Stimulated activated CD8-positive, alpha-beta memory T cell treated with anti-CD3 and anti-CD28 coated beads, Interleukin-12 subunit alpha, Interleukin-12 subunit beta, amount 100 ng/mL, for 4 hours (primary cell): Measurements from ENCODE around the gene FLT1.

Experiments used
- DNase-seq: peaks from one replicate; pipeline ENCODE4 v3.0.0-alpha.2; 2020; ENCODE audit warnings: low read depth

Gene FLT1

DNA sequence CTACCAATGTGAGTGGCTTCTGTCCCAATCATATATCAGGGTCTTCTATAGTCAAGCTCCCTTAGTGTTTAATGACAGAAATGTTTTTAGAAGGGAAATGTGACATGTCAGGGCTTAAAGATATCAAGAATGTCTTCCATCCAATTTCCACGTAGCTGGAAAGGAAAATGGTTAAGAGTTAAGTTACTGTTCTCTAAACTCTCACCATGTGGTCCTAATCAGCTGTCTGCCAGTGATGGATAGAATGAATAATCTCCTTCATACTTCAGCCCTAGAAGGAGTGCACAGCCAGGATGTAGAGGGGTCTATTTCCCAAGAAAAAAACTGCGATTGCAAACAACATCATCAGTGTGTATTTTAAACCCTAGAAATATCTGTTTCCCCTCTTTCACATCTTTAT is 36.3 kb downstream of the FLT1 start:
- no peak for DNase-seq

DNA sequence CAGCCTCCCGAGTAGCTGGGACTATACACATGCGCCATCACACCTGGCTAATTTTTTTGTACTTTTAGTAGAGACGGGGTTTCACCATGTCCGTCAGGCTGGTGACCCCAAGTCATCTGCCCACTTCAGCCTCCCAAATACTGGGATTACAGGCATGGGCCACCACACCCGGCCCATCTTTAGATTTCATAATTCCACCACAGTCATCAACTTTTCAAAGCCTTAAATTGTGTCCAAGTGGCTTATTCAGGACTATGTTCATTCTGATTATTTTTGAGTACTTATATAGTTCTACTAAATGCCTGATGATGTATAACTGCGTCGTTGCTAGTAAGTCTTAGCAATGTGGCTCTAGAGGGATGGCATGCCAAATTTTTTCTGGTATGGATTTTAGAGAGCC is 36.9 kb downstream of the FLT1 start:
- no peak for DNase-seq

DNA sequence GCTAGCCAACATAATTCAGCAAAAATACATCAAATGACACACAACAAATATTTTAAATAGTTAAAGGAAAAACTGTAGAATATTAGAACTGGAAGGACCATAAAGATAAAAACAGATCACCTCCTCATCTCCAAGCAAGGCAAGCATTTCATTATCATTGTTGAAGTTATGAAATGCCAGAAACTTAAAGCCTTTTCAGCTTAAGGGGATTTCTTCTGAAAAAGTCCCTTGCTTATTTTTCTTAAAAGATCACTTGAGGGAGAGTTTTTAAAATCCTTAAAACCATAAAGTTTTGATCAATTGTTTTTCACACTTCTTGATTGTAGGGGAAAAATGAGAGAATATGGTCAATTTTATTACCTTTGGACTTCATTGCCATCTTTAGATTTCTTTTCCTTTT is 37.4 kb downstream of the FLT1 start:
- no peak for DNase-seq

GRCh38 chr13:28455580-28456194 is 39.2 kb downstream of the FLT1 start:
- no peak for DNase-seq

- no peak for DNase-seq
Observed at GRCh38 chr13:28452755-28453154, 42.2 kb downstream of the FLT1 start.

GRCh38 chr13:28451482-28452217 is 43.3 kb downstream of the FLT1 start:
- DNase-seq = no peak

DNA sequence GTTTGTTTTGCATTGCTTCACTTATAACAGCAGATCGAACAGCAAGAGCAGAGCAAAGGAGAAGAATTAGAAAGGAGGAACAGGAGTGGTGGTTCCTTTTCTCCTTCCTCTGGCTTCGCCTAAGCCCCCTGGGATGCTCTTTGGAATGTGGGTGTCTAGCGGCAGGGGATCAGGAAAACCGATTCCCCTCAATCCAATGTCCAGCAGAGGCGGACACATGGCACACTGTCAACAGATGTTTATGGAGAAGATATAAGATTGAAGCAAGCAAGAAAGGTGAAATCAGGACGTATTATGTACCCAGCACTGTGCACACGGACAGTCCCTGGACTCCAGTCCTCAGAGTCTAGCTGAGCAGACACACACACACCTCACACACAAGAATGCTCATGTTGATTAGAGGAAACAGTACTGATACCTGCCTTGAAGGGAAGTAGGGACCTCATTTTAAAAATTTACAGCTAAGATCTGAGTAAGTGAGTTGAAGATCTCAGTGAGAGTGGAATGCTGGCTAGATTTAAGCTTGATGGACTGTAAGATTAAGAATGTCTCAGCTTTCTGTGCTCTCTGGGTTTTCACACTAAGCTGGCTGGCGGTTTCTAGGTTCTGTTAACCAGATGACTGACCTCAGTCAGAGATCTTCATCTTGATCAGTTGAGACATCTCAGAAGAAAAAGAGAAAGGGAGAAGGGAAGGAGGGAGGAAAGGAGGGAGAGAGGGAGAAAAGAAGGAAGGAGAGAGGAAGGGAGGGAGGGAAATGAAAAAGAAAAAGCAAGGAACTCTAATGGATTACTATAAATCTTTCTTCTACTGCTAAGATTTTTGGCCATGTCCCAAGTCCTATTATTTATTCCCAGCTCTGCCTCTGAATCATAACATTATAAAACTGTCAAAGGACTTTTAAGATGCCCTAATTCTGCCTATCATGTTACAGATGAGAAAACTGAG is 44.8 kb downstream of the FLT1 start:
- DNase-seq = no peak

DNA sequence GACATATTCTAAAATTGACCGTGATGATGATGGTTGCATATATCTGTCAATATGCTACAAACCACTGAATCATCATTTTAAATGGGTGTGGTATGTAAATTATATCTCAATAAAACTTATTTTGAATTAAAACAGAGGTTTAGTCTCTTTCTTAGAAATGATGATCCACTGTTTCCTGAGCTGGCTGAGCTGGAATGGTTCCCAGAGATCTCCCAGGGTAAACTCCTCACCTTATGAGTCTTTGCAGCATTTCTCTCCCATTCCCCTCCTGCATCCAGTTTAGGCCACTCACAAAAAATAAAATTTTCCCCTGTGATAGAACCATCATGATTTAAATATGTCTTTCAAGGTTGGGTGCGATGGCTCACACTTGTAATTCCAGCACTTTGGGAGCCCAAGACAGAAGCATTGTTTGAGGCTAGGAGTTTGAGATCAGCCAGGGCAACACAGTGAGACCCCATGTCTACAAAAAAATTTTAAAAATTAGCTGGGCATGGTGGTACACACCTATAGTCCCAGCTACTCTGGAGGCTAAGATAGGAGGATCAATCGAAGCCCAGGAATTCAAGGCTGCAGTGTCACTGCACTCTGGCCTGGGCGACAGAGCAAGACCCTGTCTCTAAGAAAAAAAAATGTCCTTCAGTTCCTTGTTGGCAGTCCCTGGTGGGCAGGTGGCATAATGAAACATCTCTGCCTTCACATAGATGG is 46.1 kb downstream of the FLT1 start:
- no peak for DNase-seq

DNA sequence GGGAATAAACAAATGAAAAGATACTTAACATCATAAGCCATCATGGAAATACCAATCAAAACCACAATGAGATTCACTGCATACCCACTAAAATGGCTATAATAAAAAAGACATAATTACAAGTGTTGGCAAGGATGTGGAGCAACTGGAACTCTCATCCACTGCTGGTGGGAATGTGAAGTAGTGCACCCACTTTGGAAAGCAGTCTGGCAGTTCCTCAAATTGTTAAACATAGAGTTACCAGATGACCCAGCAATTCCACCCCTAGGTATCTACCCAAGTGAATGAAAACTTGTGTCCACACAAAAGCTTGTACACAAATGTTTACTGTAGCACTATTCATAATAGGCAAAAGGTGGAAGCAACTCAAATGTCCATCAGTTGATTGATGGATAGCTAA is 46.9 kb downstream of the FLT1 start:
- DNase-seq = no peak

DNA sequence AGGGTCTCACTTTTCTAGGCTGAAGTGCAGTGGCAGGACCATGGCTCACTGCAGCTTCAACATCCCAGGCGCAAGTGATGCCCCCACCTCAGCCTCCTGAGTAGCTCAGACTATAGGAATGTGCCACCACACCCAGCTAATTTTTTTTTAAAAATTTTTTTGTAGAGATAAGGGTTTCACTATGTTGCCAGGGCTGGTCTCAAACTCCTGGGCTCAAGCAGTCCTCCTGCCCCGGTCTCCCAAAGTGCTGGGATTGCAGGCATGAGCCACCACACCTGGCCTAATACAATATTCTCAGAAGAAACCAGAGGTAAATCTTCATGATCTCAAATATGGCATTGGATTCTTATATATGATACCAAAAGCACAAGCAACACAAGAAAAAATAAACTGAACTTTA is 47.7 kb downstream of the FLT1 start:
- no peak for DNase-seq

GRCh38 chr13:28442839-28443238 is 52.1 kb downstream of the FLT1 start:
- no peak for DNase-seq

GRCh38 chr13:28441529-28441928 is 53.4 kb downstream of the FLT1 start:
- no peak for DNase-seq

- no peak for DNase-seq
Observed at GRCh38 chr13:28440774-28441504, 54.0 kb downstream of the FLT1 start.

DNA sequence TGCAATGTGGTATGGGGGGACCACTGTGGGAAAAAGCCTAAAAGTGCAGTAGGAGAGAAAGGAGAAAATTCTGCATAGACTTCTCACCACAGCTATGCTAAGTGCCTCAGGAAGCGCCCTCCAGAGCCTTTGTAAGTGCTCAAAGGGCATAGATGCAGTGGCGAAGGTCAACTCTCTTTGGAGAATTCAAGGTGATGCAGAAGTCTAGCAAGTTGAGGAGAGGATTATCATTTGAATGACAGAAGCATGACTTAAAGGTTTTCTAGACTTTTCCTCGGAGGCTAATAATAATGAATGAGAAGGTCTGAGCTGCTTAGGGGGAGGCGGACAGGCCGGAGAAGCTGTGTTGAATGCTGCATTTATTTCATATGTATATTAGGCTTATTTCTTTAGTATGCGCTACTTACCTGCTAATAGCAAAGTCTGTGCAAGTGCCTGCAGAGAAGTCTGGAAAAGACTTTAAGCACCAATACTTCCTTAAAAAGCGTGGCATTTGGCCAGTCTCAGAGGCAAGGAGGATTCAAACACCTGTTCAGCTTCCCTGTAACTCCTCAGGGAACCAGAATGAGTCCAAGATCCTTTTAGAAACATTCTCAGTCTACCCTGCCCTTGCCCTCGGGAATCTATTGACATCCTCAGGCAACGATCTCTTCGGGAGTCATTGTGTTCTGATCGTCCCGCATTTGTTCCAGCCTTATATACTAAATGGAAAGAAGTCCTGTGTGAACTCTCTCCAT is 56.2 kb downstream of the FLT1 start:
- no peak for DNase-seq

DNA sequence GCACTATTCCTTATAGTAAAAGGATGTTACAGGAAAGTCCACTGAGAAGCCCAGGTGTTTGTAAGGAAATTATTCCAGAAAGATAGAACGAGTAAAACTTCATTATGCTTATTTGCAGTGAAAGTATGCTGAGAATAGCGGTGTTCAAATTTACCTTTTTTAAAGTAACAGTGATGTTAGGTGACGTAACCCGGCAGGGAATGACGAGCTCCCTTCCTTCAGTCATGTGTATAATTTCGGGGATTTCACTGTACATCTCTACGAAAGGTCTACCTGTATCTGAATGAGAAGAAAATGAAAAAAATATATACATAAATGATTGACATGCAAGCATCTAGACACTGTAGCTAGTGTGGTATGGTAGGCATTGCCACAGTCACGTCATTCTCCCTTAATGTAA is 56.9 kb downstream of the FLT1 start:
- DNase-seq = no peak

DNA sequence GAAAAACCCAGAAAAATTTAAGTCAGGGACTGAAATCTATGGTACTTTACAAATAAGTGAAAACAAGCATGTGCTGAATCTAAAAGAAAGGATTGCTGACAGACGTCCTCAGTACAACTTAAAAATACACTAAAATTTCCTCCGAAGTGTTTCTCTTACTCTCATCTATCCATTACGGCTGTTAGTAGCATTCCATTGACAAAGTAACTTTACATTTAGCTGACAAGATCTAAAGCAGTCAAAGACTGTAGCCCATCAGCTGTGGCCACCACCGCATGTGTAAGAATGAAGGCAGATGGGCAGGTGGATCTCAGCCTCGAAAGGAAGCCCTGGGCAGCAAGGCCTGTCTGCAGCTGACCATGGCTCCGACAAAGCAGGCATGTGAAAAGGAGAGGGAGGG is 59.0 kb downstream of the FLT1 start:
- DNase-seq = no peak

DNA sequence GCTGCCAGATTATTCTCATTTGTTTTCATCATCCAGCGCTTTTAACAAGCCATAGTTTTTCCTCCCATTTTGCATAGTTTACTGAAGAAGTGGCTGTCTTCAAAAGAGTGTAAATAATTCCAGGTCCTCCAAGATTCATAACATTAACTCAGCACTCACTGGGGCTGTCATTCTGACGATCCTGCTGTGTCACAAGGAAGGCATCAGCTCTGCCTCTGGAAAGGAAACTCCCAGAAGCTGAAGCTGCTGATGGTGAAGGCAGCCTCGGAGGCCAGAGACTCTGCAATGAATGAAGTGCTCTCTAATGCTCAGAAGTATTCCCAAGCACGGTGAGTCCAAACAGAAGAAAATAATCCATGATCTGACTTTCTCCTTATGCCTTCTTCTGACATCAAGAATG is 60.0 kb downstream of the FLT1 start:
- no peak for DNase-seq

GRCh38 chr13:28432816-28433560 is 61.9 kb downstream of the FLT1 start:
- DNase-seq = no peak

GRCh38 chr13:28429685-28430290 is 65.1 kb downstream of the FLT1 start:
- no peak for DNase-seq

DNA sequence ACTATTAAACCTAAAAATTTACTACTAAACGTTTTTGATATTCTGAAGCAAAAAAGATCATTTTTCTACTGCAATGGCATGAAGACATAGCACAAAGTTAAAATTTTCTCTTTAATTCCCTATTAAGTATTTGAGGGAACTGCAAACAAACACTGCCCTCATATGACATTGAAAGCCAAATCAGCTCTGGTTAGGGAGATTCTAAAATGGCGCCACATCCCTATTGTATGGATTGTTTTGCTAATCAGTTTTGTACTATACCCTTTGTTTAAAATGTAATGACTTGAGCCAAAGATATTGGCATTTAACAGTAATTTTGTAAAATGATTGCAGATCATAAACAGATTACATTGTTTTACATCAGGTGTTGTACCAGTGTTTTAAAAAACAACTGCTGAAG is 65.8 kb downstream of the FLT1 start:
- no peak for DNase-seq
